ENCODE results near the gene SERPINB10. TPM values are rescaled to one million over a fixed set of nuclear protein-coding genes. Genes with fewer than 3 reads are reported as not detected.

Gene SERPINB10
- total RNA-seq, 1 donor: not detected

Other genes starting within 250 kb of the SERPINB10 start
- gene SERPINB3, start 246.1 kb upstream of the SERPINB10 start, total RNA-seq (ENCODE audit: low replicate concordance): not detected in 2 replicates
- not detected in 2 replicates for gene SERPINB11, start 205.0 kb upstream of the SERPINB10 start, total RNA-seq (ENCODE audit: low replicate concordance)
- gene SERPINB7, start 132.5 kb upstream of the SERPINB10 start, total RNA-seq (ENCODE audit: low replicate concordance): 0.27 TPM in 1 of 2 replicates, not detected in the other
- gene SERPINB2, start 20.3 kb upstream of the SERPINB10 start, total RNA-seq (ENCODE audit: low replicate concordance): 13.9 and 67.6 TPM in 2 replicates
- gene HMSD, start 41.3 kb downstream of the SERPINB10 start, total RNA-seq (ENCODE audit: low replicate concordance): 0.09 and 0.90 TPM in 2 replicates
- gene SERPINB8, start 62.1 kb downstream of the SERPINB10 start, total RNA-seq (ENCODE audit: low replicate concordance): 14.8 and 18.9 TPM in 2 replicates
- not detected in 2 replicates for gene LINC00305, start 241.1 kb downstream of the SERPINB10 start, total RNA-seq (ENCODE audit: low replicate concordance)